Stimulated activated CD8-positive, alpha-beta memory T cell treated with anti-CD3 and anti-CD28 coated beads, Interleukin-12 subunit alpha, Interleukin-12 subunit beta, amount 100 ng/mL, for 4 hours (primary cell): ENCODE results near the gene PPP1R18.
"Not testable (repeated sequence)": the region's sequence is repeated elsewhere in the genome, so short reads cannot be mapped to it uniquely, and the experiment has no call there.

Source experiments
- DNase-seq: peaks from one replicate; pipeline ENCODE4 v3.0.0-alpha.2; 2020; ENCODE audit warnings: low read depth

Gene PPP1R18

GRCh38 chr6:30666300-30666699, 20.1 kb downstream of the PPP1R18 start:
- peak; percentile 38 for DNase-seq

- no peak for DNase-seq
These were observed 21.3 kb downstream of the PPP1R18 start for GRCh38 chr6:30664994-30665767.

GRCh38 chr6:30657922-30658321, 28.5 kb downstream of the PPP1R18 start:
- not testable (repeated sequence) for DNase-seq

- DNase-seq = no peak
These were observed 29.0 kb downstream of the PPP1R18 start for GRCh38 chr6:30657454-30657853.

GRCh38 chr6:30656513-30656912, 29.9 kb downstream of the PPP1R18 start:
- no peak for DNase-seq

- DNase-seq = no peak
These were observed 30.7 kb downstream of the PPP1R18 start for GRCh38 chr6:30655743-30656094.

- no peak for DNase-seq
These were observed 31.4 kb downstream of the PPP1R18 start for GRCh38 chr6:30654798-30655742.

GRCh38 chr6:30651143-30651542, 35.3 kb downstream of the PPP1R18 start:
- DNase-seq = no peak

GRCh38 chr6:30647242-30648116, 39.0 kb downstream of the PPP1R18 start:
- DNase-seq = peak; percentile 59

- peak; percentile 86 for DNase-seq
These were observed 39.8 kb downstream of the PPP1R18 start, which contains the start of gene C6orf136 for GRCh38 chr6:30646450-30647241. C6orf136 (plus strand) TSS chr6:30647133; CDS start chr6:30647232, 99 bp downstream.

- DNase-seq = no peak
These were observed 40.5 kb downstream of the PPP1R18 start for GRCh38 chr6:30645989-30646388.

GRCh38 chr6:30644769-30645168, 41.7 kb downstream of the PPP1R18 start:
- no peak for DNase-seq

GRCh38 chr6:30643656-30644055, 42.8 kb downstream of the PPP1R18 start:
- no peak for DNase-seq

- DNase-seq = no peak
These were observed 45.4 kb downstream of the PPP1R18 start for GRCh38 chr6:30641048-30641447.

- no peak for DNase-seq
These were observed 46.0 kb downstream of the PPP1R18 start for GRCh38 chr6:30640481-30640880.

GRCh38 chr6:30635834-30636233, 50.6 kb downstream of the PPP1R18 start:
- DNase-seq = no peak

GRCh38 chr6:30626484-30627366, 59.7 kb downstream of the PPP1R18 start, which contains the start of gene ATAT1:
ATAT1 (plus strand) TSS chr6:30626874.
- DNase-seq = peak; percentile 79
